GM23338 (cell line): ENCODE measurements around the gene LSP1. TPM values are rescaled to one million over a fixed set of nuclear protein-coding genes. Genes with fewer than 3 reads are reported as not detected.

Experiments used
- ATAC-seq: fragments of 200-7000 bp; cut with Tn5 transposase; 3 replicates; pipeline ENCODE4 v1.9.1; 2020
- DNase-seq: peaks from one replicate; pipeline ENCODE4 v3.0.0-alpha.2; 2015; ENCODE audit warnings: low spot score
- H2AFZ ChIP-seq: fragments of 200-600 bp; sonication (generic); 2 replicates; pipeline ENCODE4 v1.8.0; 2016; ENCODE audit warnings: antibody characterized with exemption, mild to moderate bottlenecking, moderate library complexity
- H3F3A ChIP-seq: fragments of 200-600 bp; sonication (generic); replicated peaks from 2 replicates; pipeline ENCODE4 v1.8.0; 2017; ENCODE audit warnings: antibody characterized with exemption, mixed run types, low read depth
- H3K27ac ChIP-seq: fragments of 200-600 bp; sonication (generic); 2 replicates; pipeline ENCODE4 v1.6.1; 2016; ENCODE audit warnings: low read depth
- H3K27me3 ChIP-seq: fragments of 200-600 bp; sonication (generic); 2 replicates; pipeline ENCODE4 v1.8.0; 2016; ENCODE audit warnings: mild to moderate bottlenecking, mixed run types, moderate library complexity; ENCODE audit not compliant: insufficient read depth
- H3K36me3 ChIP-seq: fragments of 200-600 bp; sonication (generic); 2 replicates; pipeline ENCODE4 v1.8.0; 2016; ENCODE audit warnings: mild to moderate bottlenecking; ENCODE audit not compliant: insufficient read depth
- H3K4me1 ChIP-seq: fragments of 200-600 bp; sonication (generic); 2 replicates; pipeline ENCODE4 v1.8.0; 2016; ENCODE audit warnings: mild to moderate bottlenecking, moderate library complexity; ENCODE audit not compliant: insufficient read depth
- H3K4me2 ChIP-seq: fragments of 200-600 bp; sonication (generic); 2 replicates; pipeline ENCODE4 v1.7.1; 2017; ENCODE audit warnings: mixed run types
- H3K4me3 ChIP-seq: fragments of 200-600 bp; sonication (generic); 2 replicates; pipeline ENCODE4 v1.6.1; 2016; ENCODE audit warnings: mixed run types
- H3K79me2 ChIP-seq: fragments of 200-600 bp; sonication (generic); replicated peaks from 2 replicates; pipeline ENCODE4 v1.8.0; 2017; ENCODE audit warnings: mild to moderate bottlenecking; ENCODE audit not compliant: insufficient read depth
- H3K9me2 ChIP-seq: fragments of 200-600 bp; sonication (generic); 2 replicates; pipeline ENCODE4 v1.8.0; 2017; ENCODE audit not compliant: insufficient read depth
- H4K20me1 ChIP-seq: fragments of 200-600 bp; sonication (generic); replicated peaks from 2 replicates; pipeline ENCODE4 v1.8.0; 2017; ENCODE audit warnings: mild to moderate bottlenecking; ENCODE audit not compliant: insufficient read depth
- H3K27ac Mint-ChIP-seq: 2 replicates; pipeline ENCODE4 v1.8.0; 2020; ENCODE audit warnings: inconsistent platforms, mild to moderate bottlenecking, moderate library complexity, mixed read lengths
- H3K27me3 Mint-ChIP-seq: 3 replicates; pipeline ENCODE4 v1.8.0; 2022; ENCODE audit warnings: low read depth, mild to moderate bottlenecking, moderate library complexity, mixed read lengths, inconsistent platforms; ENCODE audit not compliant: insufficient read depth, poor library complexity
- H3K36me3 Mint-ChIP-seq: 3 replicates; pipeline ENCODE4 v1.8.0; 2021; ENCODE audit warnings: low read depth, mild to moderate bottlenecking, inconsistent platforms, moderate library complexity, mixed read lengths
- H3K4me1 Mint-ChIP-seq: 3 replicates; pipeline ENCODE4 v1.8.0; 2020; ENCODE audit warnings: mild to moderate bottlenecking, inconsistent platforms, mixed read lengths
- H3K4me3 Mint-ChIP-seq: 3 replicates; pipeline ENCODE4 v1.8.0; 2021; ENCODE audit warnings: moderate library complexity, mild to moderate bottlenecking, inconsistent platforms, mixed read lengths
- H3K9me3 Mint-ChIP-seq: 3 replicates; pipeline ENCODE4 v1.8.0; 2020; ENCODE audit warnings: moderate library complexity, mild to moderate bottlenecking, inconsistent platforms, mixed read lengths
- CREB1 ChIP-seq: fragments of 250-450 bp; sonication (Bioruptor Pico); IDR thresholded peaks from 2 replicates; pipeline ENCODE4 v1.5.0; 2020; ENCODE audit warnings: low read depth, mild to moderate bottlenecking, moderate library complexity
- EZH2 ChIP-seq: fragments of 200-600 bp; sonication (generic); IDR thresholded peaks from one replicate; pipeline ENCODE4 v1.8.0; 2017; ENCODE audit warnings: antibody characterized with exemption, mild to moderate bottlenecking, low read depth; ENCODE audit not compliant: unreplicated experiment
- EZH2phosphoT487 ChIP-seq: fragments of 200-600 bp; sonication (generic); IDR thresholded peaks from one replicate; pipeline ENCODE4 v1.8.1; 2018; ENCODE audit warnings: antibody characterized with exemption; ENCODE audit not compliant: unreplicated experiment
- JUNB ChIP-seq: IDR thresholded peaks from one replicate; pipeline ENCODE4 v1.6.1; 2016; ENCODE audit warnings: antibody characterized with exemption; ENCODE audit not compliant: unreplicated experiment
- NANOG ChIP-seq: IDR thresholded peaks from 2 replicates; pipeline ENCODE4 v1.6.1; 2016; ENCODE audit warnings: antibody characterized with exemption, borderline replicate concordance
- POLR2AphosphoS5 ChIP-seq: IDR thresholded peaks from 2 replicates; pipeline ENCODE4 v1.6.1; 2016; ENCODE audit warnings: antibody characterized with exemption, low read depth
- STAT1 ChIP-seq: IDR thresholded peaks from one replicate; pipeline ENCODE4 v1.6.1; 2016; ENCODE audit warnings: antibody characterized with exemption; ENCODE audit not compliant: unreplicated experiment
- ZNF114 ChIP-seq: fragments of 250-450 bp; sonication (Bioruptor Pico); IDR thresholded peaks from 2 replicates; pipeline ENCODE4 v1.5.0; 2020; ENCODE audit warnings: mild to moderate bottlenecking, moderate library complexity
- ZNF331 ChIP-seq: fragments of 250-450 bp; sonication (Bioruptor Pico); IDR thresholded peaks from 2 replicates; pipeline ENCODE4 v1.5.0; 2020; ENCODE audit warnings: low read depth, mild to moderate bottlenecking, moderate library complexity
- polyA plus RNA-seq: library from polyadenylated mRNA; unstranded; fragments of >200 nt; fragmentation: Nextera tagmentation; extraction: Ambion mirVana; gene quantifications from 2 replicates; pipeline ENCODE4 v1.2.1, GENCODE V29; 2016
- total RNA-seq: library from RNA; depleted of rRNA; stranded (reverse); fragments of >200 nt; shearing (Covaris generic); gene quantifications from 2 replicates; pipeline ENCODE4 v1.2.3, GENCODE V29; 2014
- TF ChIP-seq, protein P1 (sequence below): fragments of 250-450 bp; sonication (Bioruptor Pico); IDR thresholded peaks from 2 replicates; pipeline ENCODE4 v1.5.0; 2020; ENCODE audit warnings: mild to moderate bottlenecking, moderate library complexity
- TF ChIP-seq, protein P2 (sequence below): IDR thresholded peaks from one replicate; pipeline ENCODE4 v1.6.1; 2018; ENCODE audit warnings: antibody characterized with exemption; ENCODE audit not compliant: unreplicated experiment
- TF ChIP-seq, protein P3 (sequence below): IDR thresholded peaks from 2 replicates; pipeline ENCODE4 v1.6.1; 2016; ENCODE audit warnings: antibody characterized with exemption
- TF ChIP-seq, protein P4 (sequence below), 2 experiments: fragments of 200-600 bp in 1 of 2; sonication (generic) in 1 of 2; conservative IDR thresholded peaks; 2 replicates each; pipeline versions ENCODE4 v1.5.1 to v1.6.1; 2016 to 2017; ENCODE audit warnings: antibody characterized with exemption in 2 of 2, low read depth in 2 of 2, mild to moderate bottlenecking in 2 of 2, moderate library complexity in 1 of 2

The LSP1 gene
- total and polyA plus RNA-seq, 2 experiments from 2014 or later, result 0.84 TPM; not detected in 1

DNA sequence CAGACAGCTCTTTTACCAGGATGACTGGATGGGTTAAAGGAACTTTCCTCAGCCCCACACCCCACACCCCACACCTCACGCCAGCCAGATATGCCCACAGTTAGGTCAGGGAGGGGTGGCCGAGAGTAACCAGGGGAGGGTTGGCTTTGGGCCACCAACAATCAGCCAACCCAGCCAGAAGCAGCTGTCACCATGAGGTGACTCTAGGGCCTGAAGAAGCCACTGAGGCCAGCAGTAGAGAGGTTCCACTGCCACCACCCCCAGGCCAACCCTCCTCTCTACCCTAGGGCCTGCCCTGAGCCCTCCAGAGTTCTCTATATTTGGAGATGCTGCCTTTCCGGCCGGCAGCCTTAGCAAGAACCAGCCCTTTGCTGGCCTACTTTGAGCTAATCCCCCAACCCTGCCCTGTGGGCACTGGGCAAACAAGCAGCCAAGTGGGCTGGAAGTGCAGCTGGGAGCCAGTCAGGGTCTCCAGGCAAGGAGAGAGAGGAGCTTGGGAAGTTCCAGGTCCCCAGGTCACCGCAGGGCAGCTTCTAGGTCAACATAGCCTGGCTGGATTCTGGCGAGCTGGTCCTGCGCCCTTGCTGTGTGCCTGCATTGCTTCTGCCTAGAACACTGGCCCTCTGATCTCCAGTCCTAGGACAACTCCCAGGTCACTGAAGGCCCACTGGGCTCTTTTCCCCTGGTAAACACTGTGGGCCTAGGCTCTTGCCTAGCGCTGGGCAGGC is 30.1 kb upstream of the LSP1 start:
- Histone ChIP-seq H3K4me2 (no peak overlapping the region), H3K27ac (no peak overlapping the region), H3K9me2 (no peaks in the 10 kb centered on the region), H2AFZ (no peak overlapping the region), H3K36me3 (no peaks in the 10 kb centered on the region), H3K27me3 (no peaks in the 10 kb centered on the region), H3K4me3 (no peak overlapping the region), H3K79me2 (no peaks in the 10 kb centered on the region), H3F3A (no peaks in the 10 kb centered on the region), H3K4me1 (no peaks in the 10 kb centered on the region), H4K20me1 (no peaks in the 10 kb centered on the region)
- no peak for DNase-seq
- H3K4me1 Mint-ChIP-seq, result no peaks in the 10 kb centered on the region
- ATAC-seq, result no peak
- no peak overlapping the region for H3K27ac Mint-ChIP-seq
- peaks cover 4% of the 10 kb centered on the region; the same call in 2 of the 3 replicates for H3K9me3 Mint-ChIP-seq
- peaks cover 8% of the 10 kb centered on the region for H3K27me3 Mint-ChIP-seq
- no peaks in the 10 kb centered on the region for H3K36me3 Mint-ChIP-seq
- TF ChIP-seq, protein P1, sequence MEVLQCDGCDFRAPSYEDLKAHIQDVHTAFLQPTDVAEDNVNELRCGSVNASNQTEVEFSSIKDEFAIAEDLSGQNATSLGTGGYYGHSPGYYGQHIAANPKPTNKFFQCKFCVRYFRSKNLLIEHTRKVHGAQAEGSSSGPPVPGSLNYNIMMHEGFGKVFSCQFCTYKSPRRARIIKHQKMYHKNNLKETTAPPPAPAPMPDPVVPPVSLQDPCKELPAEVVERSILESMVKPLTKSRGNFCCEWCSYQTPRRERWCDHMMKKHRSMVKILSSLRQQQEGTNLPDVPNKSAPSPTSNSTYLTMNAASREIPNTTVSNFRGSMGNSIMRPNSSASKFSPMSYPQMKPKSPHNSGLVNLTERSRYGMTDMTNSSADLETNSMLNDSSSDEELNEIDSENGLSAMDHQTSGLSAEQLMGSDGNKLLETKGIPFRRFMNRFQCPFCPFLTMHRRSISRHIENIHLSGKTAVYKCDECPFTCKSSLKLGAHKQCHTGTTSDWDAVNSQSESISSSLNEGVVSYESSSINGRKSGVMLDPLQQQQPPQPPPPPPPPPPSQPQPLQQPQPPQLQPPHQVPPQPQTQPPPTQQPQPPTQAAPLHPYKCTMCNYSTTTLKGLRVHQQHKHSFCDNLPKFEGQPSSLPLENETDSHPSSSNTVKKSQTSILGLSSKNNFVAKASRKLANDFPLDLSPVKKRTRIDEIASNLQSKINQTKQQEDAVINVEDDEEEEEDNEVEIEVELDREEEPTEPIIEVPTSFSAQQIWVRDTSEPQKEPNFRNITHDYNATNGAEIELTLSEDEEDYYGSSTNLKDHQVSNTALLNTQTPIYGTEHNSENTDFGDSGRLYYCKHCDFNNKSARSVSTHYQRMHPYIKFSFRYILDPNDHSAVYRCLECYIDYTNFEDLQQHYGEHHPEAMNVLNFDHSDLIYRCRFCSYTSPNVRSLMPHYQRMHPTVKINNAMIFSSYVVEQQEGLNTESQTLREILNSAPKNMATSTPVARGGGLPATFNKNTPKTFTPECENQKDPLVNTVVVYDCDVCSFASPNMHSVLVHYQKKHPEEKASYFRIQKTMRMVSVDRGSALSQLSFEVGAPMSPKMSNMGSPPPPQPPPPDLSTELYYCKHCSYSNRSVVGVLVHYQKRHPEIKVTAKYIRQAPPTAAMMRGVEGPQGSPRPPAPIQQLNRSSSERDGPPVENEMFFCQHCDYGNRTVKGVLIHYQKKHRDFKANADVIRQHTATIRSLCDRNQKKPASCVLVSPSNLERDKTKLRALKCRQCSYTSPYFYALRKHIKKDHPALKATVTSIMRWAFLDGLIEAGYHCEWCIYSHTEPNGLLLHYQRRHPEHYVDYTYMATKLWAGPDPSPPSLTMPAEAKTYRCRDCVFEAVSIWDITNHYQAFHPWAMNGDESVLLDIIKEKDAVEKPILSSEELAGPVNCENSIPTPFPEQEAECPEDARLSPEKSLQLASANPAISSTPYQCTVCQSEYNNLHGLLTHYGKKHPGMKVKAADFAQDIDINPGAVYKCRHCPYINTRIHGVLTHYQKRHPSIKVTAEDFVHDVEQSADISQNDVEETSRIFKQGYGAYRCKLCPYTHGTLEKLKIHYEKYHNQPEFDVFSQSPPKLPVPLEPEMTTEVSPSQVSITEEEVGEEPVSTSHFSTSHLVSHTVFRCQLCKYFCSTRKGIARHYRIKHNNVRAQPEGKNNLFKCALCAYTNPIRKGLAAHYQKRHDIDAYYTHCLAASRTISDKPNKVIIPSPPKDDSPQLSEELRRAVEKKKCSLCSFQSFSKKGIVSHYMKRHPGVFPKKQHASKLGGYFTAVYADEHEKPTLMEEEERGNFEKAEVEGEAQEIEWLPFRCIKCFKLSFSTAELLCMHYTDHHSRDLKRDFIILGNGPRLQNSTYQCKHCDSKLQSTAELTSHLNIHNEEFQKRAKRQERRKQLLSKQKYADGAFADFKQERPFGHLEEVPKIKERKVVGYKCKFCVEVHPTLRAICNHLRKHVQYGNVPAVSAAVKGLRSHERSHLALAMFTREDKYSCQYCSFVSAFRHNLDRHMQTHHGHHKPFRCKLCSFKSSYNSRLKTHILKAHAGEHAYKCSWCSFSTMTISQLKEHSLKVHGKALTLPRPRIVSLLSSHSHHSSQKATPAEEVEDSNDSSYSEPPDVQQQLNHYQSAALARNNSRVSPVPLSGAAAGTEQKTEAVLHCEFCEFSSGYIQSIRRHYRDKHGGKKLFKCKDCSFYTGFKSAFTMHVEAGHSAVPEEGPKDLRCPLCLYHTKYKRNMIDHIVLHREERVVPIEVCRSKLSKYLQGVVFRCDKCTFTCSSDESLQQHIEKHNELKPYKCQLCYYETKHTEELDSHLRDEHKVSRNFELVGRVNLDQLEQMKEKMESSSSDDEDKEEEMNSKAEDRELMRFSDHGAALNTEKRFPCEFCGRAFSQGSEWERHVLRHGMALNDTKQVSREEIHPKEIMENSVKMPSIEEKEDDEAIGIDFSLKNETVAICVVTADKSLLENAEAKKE (CRISPR knock-in tag), result no peak
- no peak for TF ChIP-seq NANOG
- TF ChIP-seq EZH2phosphoT487, result no peak
- TF ChIP-seq, protein P2, sequence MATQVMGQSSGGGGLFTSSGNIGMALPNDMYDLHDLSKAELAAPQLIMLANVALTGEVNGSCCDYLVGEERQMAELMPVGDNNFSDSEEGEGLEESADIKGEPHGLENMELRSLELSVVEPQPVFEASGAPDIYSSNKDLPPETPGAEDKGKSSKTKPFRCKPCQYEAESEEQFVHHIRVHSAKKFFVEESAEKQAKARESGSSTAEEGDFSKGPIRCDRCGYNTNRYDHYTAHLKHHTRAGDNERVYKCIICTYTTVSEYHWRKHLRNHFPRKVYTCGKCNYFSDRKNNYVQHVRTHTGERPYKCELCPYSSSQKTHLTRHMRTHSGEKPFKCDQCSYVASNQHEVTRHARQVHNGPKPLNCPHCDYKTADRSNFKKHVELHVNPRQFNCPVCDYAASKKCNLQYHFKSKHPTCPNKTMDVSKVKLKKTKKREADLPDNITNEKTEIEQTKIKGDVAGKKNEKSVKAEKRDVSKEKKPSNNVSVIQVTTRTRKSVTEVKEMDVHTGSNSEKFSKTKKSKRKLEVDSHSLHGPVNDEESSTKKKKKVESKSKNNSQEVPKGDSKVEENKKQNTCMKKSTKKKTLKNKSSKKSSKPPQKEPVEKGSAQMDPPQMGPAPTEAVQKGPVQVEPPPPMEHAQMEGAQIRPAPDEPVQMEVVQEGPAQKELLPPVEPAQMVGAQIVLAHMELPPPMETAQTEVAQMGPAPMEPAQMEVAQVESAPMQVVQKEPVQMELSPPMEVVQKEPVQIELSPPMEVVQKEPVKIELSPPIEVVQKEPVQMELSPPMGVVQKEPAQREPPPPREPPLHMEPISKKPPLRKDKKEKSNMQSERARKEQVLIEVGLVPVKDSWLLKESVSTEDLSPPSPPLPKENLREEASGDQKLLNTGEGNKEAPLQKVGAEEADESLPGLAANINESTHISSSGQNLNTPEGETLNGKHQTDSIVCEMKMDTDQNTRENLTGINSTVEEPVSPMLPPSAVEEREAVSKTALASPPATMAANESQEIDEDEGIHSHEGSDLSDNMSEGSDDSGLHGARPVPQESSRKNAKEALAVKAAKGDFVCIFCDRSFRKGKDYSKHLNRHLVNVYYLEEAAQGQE, result no peak
- TF ChIP-seq, protein P3, sequence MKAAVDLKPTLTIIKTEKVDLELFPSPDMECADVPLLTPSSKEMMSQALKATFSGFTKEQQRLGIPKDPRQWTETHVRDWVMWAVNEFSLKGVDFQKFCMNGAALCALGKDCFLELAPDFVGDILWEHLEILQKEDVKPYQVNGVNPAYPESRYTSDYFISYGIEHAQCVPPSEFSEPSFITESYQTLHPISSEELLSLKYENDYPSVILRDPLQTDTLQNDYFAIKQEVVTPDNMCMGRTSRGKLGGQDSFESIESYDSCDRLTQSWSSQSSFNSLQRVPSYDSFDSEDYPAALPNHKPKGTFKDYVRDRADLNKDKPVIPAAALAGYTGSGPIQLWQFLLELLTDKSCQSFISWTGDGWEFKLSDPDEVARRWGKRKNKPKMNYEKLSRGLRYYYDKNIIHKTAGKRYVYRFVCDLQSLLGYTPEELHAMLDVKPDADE, result no peak
- no peak for TF ChIP-seq EZH2
- no peak for TF ChIP-seq JUNB
- TF ChIP-seq ZNF331 (CRISPR knock-in tag), result no peak
- TF ChIP-seq CREB1 (CRISPR knock-in tag), result no peak
- TF ChIP-seq STAT1, result no peak
- no peak for TF ChIP-seq POLR2AphosphoS5
- TF ChIP-seq, protein P4, sequence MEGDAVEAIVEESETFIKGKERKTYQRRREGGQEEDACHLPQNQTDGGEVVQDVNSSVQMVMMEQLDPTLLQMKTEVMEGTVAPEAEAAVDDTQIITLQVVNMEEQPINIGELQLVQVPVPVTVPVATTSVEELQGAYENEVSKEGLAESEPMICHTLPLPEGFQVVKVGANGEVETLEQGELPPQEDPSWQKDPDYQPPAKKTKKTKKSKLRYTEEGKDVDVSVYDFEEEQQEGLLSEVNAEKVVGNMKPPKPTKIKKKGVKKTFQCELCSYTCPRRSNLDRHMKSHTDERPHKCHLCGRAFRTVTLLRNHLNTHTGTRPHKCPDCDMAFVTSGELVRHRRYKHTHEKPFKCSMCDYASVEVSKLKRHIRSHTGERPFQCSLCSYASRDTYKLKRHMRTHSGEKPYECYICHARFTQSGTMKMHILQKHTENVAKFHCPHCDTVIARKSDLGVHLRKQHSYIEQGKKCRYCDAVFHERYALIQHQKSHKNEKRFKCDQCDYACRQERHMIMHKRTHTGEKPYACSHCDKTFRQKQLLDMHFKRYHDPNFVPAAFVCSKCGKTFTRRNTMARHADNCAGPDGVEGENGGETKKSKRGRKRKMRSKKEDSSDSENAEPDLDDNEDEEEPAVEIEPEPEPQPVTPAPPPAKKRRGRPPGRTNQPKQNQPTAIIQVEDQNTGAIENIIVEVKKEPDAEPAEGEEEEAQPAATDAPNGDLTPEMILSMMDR (conservative IDR thresholded peaks at IDR 0.05; ENCODE audit: low read depth in 2 of 2), result no peak
- no peak for TF ChIP-seq ZNF114 (CRISPR knock-in tag)
- no peak overlapping the region for H3K4me3 Mint-ChIP-seq
